Measurements from ENCODE around the gene GRID1.

DNA sequence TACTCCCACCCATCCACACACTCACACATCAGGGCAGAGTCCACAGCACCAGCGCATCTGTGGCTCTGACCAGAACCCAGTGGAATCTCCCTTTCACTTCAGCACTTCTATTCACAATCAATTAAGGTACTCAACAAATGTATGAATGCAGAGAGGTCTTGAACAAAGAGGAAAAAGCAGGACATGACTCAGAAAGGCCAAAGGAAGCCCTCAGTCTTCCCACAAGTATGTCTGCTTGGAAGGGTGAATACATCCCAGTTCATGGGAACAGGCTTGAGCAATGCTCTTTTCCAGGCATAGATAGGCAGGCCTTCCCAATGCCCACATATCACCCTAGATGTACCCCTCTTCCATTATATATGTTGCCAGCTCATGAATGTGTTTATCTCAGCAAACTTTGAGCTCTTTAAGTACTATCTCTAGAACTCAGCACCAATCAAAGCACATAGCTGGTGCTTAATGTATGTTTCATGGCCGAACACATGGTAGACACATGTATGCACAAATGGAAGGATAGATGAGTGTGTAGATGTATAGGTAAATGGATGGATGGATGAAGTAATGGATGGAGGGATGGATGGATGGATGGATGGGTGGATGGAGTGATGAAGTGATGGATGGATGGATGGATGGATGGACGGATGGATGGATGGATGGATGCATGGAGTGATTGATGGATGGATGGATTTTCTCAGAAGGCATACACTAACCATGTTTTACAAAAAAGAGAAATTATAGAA is 507.6 kb downstream of the GRID1 start:
- TF ChIP-seq YY1 (IDR thresholded peaks at IDR 0.05; ENCODE audit: insufficient read depth, insufficient read length) = no peak
- TF ChIP-seq ZNF274 (IDR thresholded peaks at IDR 0.05; ENCODE audit: low read depth, low read length) = no peak
- no peak for TF ChIP-seq SUZ12 (IDR thresholded peaks at IDR 0.05; ENCODE audit: extremely low read depth, insufficient read depth, insufficient read length)
